ENCODE results near the gene ZNF35.
"Not testable (repeated sequence)": the region's sequence is repeated elsewhere in the genome, so short reads cannot be mapped to it uniquely, and the experiment has no call there.

Gene ZNF35

DNA sequence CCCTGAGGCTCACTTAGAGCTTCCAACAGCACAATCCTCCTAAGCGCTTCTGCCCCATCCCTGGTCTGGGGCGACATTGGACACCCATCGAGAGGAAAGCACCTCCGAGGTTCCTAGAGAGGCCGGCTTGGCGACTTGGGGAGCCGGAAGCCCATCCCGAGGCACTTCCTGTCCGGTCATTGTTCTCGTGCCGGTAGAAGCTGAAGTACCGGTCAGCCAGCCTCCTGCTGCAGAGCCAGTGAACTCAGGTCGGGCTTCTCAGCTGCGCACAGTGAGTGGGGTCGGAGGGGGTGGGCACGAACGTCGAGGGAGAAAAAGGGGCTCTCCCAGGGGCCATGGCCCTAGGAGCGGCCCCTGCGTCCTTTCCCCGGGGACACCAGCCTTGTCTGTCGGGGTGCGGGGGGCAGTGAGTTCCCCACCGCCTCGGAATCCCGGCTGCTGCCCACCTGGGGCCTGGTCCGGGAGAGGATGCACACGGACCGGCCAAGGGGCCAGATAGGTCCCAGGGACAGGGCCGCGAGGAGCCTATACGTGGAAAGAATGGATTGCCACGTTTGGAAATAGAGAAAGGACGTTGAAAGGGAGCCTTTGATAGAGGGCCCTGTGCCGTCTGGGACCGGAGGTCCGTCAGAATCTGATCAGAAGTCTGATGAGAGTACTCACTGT lies at the start of gene ZNF35:
TSS of gene ZNF35 (plus strand) at position 169 of the 666 bp plus-strand sequence. CDS start 2,336 bp downstream, outside the sequence.
- DNase-seq = peak; percentile 88

DNA sequence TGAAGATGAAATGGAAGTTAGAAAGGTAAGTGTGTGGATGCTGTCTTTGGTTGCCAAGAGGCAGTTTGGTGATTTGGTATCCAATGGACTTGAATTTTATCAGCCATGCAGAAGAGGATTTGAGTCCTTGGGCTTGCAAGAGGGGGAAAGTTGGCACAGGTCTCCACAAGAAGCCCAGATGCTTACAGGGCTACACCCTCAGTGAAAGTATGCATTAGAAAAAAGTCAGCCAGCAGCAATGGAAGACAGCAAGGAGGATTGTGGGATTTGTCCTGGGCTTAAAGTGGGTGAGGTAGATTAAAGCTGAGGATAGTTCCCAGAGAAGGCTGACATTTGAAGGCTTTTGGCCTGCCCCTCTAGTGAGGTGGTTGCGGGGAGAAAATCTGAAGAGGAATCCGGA lies 46.8 kb upstream of the ZNF35 start:
- no peak for DNase-seq

DNA sequence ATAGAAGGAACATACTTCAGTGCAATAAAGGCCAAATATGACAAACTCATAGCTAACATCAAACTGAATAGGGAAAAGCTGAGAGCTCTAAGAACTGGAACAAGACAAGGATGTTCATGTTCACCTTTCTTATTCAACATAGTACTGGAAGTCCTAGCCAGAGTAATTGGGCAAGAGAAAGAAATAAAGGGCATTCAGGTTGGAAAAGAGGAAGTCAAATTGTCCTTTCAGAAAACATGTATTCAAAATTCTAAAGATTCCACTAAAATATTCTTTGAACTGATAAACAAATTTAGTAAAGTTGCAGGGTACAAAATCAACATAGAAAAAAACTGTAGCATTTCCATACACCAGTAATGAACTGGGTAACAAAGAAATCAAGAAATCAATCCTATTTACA lies 35.9 kb upstream of the ZNF35 start:
- DNase-seq = no peak

DNA sequence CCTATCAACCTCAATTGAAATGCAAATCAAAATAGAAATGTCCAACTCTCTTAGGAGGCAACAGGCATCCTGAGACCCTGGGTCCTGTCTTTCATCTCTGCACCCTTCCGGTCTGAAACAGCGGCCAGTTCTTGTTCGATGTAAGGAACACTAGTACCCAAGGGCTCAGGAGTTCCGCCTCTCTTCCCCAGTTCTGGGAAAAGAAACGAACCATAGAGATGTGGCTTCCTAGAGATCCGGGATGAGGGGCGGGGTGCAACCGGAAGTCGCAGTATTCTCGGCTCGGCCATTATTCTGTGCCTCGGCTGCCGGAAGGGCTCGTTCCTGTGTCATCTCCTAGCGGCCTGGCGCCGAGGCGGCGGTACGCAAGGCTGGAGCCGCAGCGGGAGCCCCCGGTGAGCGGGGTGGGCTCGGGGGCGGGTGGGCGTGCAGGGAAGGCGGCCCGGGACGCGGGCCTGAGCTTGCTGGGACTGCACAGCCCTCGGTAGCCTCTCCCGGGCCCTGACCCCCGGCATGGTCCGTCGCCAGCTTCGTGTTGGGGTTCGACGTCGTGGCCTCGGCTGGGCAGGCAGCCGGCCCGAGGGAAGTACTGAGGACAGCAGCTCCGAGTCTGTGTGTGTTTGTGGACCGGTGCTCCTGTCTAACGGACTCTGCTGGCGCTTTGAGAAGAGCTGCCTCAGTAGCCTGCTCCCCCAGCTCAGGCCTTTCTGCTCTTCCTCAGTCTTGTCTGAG lies 23.6 kb upstream of the ZNF35 start, which contains the start of gene ZNF197:
TSS of gene ZNF197 (plus strand) at position 288 of the 732 bp plus-strand sequence. CDS start 4,119 bp downstream, outside the sequence.
- DNase-seq = peak; percentile 94

DNA sequence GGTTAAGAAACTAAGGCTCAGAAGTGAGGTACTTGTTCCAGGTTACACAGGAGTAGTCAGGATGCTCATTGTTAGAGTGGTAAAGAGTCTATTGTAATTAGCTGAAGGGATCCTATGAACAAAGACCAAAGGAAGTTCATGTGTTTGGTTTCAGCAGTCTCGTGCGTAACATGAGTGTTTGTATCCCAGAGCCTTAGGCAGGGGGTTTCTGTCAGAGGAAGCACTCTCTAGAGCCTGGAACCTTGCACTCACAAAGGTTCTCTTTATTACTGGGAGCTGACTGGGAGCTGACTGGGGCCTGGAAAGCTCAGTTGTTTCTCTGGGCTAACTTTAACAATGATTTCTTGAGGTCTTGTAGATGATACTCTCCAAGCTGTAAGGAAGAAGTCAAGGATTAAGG lies 19.8 kb upstream of the ZNF35 start:
- no peak for DNase-seq

DNA sequence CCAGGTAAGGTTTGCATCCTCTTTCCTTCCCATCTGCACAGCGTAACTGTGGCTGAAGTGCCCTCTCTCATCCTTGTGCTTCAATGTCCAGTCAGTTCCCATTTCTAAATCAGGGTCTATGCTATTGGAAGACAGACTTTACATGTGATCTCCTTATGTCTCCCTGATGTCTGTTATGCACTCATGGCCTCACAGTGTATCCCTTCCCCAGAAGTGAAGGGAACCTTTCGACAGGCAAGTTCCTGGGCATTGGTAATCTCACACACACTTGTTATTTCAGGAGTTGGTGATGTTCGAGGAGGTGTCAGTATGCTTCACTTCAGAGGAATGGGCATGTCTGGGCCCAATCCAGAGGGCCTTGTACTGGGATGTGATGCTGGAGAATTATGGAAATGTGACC lies 16.3 kb upstream of the ZNF35 start:
- no peak for DNase-seq

DNA sequence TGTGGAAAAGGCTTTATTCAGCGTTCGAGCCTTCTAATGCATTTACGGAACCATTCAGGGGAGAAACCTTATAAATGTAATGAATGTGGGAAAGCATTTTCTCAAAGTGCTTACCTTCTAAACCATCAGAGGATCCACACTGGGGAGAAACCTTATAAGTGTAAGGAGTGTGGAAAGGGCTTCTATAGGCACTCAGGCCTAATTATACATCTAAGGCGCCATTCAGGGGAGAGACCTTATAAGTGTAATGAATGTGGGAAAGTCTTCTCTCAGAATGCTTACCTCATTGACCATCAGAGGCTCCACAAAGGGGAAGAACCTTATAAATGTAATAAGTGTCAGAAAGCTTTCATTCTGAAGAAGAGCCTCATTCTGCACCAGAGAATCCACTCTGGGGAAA lies 6.2 kb upstream of the ZNF35 start:
- DNase-seq = no peak

DNA sequence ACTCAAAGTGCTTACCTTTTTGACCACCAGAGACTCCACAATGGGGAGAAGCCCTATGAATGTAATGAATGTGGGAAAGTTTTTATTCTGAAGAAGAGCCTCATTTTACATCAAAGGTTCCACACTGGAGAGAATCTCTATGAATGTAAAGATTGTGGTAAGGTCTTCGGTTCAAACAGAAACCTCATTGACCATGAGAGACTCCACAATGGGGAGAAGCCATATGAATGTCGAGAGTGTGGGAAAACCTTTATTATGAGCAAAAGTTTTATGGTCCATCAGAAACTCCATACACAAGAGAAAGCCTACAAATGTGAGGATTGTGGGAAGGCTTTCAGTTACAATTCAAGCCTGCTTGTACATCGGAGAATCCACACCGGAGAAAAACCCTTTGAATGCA lies 5.5 kb upstream of the ZNF35 start:
- no peak for DNase-seq

DNA sequence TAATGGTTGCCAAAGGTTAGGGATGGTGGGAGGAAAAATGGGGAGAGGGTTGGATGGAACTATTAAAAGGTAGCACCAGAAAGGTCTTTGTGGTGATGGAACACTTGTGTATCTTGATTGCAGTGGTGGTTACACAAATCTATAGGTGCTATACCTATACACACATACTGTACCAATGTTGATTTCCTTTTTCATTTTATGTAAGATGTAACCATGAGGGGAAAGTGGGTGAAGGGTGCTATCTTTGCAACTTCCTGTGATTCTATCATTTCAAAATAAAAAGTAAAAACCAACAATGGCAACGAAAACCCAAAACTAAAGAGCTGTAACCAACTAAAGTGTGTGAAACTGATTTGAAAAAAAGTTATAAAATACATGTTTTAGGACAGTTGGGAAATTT lies 761 bp upstream of the ZNF35 start:
- DNase-seq = no peak

DNA sequence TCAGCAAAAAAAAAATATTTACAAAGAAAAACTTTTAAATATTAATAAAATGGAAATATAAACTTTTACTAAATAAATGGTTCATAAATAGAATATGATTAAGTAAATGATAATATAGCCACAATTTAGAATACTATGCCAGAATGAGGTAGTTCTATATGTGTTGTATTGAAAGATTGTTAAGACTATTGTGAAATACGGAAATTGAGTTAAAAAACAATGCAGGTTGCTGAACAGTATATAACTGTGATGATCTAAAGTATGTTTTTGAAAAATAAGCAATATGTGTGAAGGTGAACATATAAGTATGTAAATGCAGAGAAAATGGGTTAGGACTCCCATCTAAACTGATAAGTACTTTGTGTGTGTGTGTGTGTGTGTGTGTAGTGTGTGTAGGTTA lies 1.2 kb downstream of the ZNF35 start:
- DNase-seq = no peak

DNA sequence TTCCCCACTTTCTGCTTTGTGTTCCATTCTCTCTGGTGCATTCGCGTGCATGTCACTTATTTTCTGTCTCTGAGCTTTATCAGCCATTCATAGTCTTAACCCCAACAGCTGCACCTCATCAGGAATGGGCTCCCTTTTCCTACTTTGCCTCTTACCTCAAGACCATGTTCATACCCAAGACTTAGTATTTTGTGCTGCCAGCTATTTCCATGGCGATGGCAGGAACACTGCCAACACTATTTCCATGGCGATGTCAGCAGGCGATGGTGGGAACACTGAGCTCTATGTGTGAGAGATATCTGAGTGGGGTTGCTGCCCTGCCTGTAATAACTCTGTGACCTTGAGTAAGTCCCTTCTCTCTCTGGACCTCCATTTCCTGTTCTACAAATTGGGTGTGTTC lies 5.5 kb downstream of the ZNF35 start:
- no peak for DNase-seq

DNA sequence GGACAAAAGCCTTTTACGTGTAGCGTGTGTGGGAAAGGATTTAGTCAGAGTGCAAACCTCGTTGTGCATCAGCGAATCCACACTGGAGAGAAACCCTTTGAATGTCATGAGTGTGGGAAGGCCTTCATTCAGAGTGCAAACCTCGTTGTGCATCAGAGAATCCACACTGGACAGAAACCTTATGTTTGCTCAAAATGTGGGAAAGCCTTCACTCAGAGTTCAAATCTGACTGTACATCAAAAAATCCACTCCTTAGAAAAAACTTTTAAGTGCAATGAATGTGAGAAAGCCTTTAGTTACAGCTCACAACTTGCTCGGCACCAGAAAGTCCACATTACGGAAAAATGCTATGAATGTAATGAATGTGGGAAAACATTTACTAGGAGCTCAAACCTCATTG lies 10.5 kb downstream of the ZNF35 start:
- no peak for DNase-seq

DNA sequence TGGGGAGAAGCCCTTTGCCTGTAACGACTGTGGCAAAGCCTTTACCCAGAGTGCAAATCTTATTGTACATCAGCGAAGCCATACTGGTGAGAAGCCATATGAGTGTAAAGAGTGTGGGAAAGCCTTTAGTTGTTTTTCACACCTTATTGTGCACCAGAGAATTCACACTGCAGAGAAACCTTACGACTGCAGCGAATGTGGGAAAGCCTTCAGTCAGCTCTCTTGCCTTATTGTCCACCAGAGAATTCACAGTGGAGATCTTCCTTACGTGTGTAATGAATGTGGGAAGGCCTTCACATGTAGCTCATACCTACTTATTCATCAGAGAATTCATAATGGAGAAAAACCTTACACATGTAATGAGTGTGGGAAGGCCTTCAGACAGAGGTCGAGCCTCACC lies 10.9 kb downstream of the ZNF35 start:
- DNase-seq = no peak

DNA sequence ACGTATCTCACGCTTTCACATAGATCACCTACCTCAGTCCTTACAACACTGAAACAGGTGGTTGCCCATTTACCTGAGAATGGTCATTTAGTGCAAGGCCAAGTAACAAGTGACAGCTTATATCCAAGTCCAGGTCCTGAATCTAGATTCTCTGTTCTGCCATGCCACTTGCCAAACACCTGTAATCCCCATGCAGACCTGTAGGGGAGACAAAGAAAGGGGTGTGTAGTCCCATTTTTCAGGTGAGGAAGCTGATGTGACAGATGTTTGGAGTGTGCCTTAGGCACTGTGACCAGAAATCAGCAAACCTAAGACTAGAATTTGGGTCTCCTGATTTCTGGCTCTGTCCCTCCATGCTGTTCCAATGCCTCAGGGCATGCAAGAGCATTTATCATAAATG lies 12.7 kb downstream of the ZNF35 start:
- DNase-seq = no peak

DNA sequence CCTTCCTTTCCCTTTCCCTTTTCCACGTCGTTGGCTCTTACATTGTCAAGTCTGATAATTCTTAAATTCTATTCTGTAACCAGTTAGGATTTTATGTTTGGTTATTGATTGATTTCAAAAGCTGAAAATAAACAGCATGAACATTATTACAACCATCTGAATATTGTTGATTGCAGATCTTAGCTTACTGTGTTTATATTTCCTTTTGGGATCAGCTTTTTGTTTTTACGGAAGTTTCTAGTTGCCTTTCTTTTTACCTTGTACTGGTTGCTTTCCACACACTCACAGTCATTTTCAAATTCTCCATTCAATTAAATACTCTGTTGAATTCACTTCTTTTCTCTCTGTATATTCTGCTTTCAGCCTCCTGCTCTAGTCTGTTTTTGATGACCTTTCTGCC lies 16.6 kb downstream of the ZNF35 start:
- DNase-seq = no peak

DNA sequence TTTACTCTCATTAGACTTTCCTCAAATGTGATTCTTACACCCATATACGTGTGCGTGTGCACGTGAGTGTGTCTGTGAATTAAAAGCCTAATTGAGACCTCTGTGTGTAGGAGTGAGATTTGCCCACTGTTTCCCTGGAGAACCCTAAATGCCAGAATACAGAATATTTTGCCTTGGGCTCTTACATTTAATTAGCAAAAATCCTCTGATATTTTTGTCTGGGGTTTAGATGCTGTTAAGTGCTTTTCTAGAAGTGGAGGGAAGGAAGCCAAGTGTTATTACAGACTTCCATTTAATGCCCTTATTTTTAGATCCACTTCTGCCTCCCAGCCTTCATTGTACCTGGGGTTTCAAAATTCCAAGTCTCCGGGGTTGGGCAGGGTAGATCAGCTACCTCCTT lies 17.8 kb downstream of the ZNF35 start:
- no peak for DNase-seq

DNA sequence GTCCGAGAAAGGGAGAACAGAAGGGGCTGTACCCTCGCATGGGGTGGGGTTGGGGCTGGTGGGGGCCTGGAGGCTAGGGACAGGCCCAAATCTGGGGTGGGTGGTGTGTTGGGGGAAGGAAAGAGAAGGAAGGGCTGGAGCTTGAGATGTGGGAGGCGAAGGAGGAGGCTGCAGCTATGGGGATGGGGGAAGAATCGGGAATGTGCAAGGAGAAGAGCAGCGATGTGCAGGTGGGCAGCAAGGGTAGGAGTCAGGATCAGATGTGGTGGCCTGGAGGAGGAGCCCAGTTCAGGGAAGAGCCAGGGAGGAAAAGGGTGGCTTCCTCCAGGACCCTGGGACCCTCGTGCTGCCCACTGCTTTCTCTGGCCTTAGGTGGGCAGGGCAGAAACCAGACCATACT lies 21.2 kb downstream of the ZNF35 start:
- DNase-seq = no peak

DNA sequence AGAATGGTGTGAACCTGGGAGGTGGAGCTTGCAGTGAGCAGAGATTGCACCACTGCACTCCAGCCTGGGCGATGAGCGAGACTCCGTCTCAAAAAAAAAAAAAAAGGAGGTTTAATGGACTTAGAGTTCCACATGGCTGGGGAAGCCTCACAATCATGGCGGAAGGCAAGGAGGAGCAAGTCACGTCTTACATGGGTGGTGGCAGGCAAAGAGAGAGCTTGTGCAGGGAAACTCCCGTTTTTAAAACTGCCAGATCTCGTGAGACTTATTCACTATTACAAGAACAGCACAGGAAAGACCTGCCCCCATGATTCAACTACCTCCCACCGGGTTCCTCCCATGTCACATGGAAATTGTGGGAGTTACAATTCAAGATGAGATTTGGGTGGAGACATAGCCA lies 24.9 kb downstream of the ZNF35 start:
- DNase-seq = not testable (repeated sequence)

DNA sequence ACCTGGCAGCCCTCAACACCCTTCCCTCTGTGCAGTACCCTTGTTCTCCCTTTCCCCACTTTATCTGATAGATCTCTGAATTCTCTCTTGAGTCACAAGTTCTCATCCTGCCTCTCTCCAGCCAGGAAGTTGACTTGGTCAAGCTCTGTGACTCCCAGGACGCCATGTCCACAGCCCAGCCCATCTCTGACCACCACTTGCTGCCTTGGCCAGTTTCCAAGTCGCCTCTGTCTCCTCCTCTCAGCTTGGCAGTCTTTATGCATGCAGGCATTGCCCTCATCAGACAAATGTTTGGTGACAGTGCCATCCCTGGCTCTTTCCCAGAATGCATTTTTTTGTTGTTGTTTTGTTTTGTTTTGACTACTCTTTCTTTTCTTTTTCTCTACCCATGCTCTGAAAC lies 25.7 kb downstream of the ZNF35 start:
- no peak for DNase-seq

DNA sequence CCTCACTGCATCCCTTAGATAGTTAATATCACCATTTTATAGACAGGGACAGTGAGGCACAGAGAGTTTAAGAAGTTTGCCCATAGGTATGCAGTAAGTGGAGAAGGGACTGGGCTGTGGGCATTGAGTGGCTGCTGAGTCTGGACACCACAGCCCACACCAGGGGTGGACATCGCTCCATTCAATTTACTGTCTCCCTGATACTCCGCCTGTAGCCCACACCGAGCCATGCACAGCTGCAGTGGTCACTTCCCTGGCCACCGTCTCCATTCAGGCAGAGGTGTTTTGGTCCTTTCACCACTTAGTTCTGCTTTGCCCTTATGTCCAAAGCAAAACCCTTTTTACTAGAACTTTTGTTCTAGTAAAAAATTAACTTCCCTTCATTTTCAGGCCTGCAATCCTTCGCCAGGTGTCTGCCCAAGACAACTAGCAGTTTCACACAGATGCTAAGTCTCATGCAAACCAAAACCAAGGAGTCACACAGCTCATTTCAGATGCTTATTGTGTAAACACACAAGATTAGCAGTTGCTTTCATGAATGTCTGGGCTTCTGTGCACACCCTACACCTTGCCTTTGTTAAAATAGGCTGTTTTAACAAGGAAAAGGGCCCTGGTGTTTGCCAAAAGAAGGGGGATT lies 30.1 kb downstream of the ZNF35 start:
- DNase-seq = no peak

DNA sequence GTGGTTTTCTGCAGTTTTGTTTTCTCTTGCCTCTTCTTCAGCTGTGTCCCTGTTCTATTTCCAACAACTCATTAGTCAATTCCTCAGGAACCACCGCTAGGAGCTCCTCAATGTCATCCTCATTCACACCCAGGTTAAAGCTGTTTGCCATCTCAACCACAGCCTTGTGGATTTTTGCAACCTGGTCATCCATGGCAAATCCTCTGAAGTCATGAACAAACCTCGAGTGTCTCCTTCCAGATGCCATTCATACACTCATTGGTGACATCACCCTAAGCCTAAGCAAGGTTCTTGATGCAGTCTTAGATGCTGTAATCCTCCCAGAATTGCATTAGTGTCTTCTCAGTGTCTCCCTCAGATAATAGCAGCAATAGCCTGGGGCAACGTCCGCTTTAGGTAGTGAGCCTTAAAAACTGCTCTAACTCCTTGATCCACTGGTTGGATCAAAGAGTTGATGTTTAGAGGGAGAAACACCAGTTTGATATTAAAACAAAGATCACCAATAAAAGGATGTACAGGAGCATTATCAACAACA lies 32.5 kb downstream of the ZNF35 start:
- no peak for DNase-seq

DNA sequence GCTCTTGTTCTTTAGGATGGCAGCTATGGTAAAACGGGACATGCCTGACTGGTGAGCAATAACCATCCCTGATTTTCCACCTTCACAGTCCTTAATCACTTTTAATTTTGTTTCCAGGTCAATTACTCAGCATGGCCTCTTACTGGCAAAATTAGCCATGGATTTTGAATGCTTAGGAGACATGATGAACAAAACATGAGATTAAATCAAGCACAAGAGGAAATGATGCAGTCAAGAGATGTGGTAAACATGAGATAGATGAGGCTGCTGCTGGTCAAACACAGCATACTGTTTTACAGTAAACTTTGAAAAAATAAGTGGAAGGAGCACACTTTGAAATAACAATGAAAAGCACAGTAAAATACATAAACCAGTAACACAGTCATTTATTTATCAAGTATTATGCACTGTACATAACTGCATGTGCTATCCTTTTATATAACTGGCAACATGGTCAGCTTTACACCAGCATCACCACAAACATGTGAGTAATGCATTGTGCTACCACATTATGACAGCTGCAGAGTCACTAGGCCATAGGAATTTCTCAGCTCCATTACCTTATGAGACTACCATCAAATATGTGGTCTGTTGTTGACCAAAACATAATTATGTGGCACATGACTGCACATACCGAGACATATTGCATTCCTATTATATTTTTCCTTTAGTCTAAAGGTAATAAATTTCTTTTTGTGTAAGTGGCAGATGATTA lies 33.8 kb downstream of the ZNF35 start:
- DNase-seq = no peak

DNA sequence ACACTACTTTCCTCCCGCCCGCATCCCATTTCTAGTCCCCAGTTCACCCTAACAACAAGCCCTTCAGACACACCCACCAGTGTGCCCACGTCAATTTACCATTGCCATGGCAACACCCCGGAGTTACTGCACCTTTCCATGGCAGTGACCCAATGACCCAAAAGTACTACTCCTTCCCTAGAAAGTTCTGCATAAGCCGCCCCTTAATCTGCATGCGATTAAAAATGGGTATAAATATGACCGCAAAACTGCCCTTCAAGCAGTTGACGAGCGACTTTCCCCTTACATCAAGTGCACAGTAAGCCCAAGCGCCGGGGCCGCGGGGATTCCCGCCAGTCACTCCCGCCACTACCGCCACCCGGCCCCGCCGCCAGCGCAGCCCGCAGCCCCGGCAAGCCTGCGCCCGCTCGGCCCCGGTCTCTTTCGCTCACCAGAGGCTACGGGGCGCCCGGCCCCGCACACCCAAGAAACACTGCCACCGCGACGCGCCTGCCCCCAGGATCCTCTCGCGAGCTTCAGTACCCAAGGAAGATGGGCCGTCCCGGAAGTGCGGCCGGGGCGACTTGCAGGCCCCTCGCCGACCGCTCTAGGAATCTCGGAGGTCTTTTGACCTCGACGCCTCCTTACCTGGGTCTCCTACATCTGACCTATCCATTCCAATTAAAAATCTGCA lies 36.7 kb downstream of the ZNF35 start:
- DNase-seq = peak; percentile 89
